Measurements from ENCODE around the gene TRIM72.
"Not testable (repeated sequence)": the region's sequence is repeated elsewhere in the genome, so short reads cannot be mapped to it uniquely, and the experiment has no call there.

TRIM72 gene

GRCh38 chr16:31271621-31272190 is 57.8 kb downstream of the TRIM72 start:
- no peak for DNase-seq (ENCODE audit: low read depth in 1 of 2, low spot score in 1 of 2)
- no peak for TF ChIP-seq JUND (IDR thresholded peaks at IDR 0.05; ENCODE audit: low read depth)
- in situ Hi-C loops (cut with HindIII; ENCODE audit: low pct_unique_long_range_greater_than_20kb, low sequenced_read_pairs), result no loop called here

- in situ Hi-C loops (cut with HindIII; ENCODE audit: low pct_unique_long_range_greater_than_20kb, low sequenced_read_pairs), result no loop called here
- DNase-seq (ENCODE audit: low read depth in 1 of 2, low spot score in 1 of 2), result no peak
- no peak for TF ChIP-seq JUND (IDR thresholded peaks at IDR 0.05; ENCODE audit: low read depth)
These were observed 59.3 kb downstream of the TRIM72 start for GRCh38 chr16:31273187-31273586.

GRCh38 chr16:31273676-31274075 is 59.8 kb downstream of the TRIM72 start:
- in situ Hi-C loops (cut with HindIII; ENCODE audit: low pct_unique_long_range_greater_than_20kb, low sequenced_read_pairs), result no loop called here
- no peak for DNase-seq (ENCODE audit: low read depth in 1 of 2, low spot score in 1 of 2)
- no peak for TF ChIP-seq JUND (IDR thresholded peaks at IDR 0.05; ENCODE audit: low read depth)

GRCh38 chr16:31274831-31275816 is 61.2 kb downstream of the TRIM72 start:
- DNase-seq (ENCODE audit: low read depth in 1 of 2, low spot score in 1 of 2), result peak in 1 of 2 experiments; percentile 13
- TF ChIP-seq JUND (IDR thresholded peaks at IDR 0.05; ENCODE audit: low read depth), result no peak
- in situ Hi-C loops (cut with HindIII; ENCODE audit: low pct_unique_long_range_greater_than_20kb, low sequenced_read_pairs), result no loop called here

GRCh38 chr16:31276600-31276999 is 62.7 kb downstream of the TRIM72 start:
- DNase-seq (ENCODE audit: low read depth in 1 of 2, low spot score in 1 of 2), result no peak
- TF ChIP-seq JUND (IDR thresholded peaks at IDR 0.05; ENCODE audit: low read depth), result no peak
- in situ Hi-C loops (cut with HindIII; ENCODE audit: low pct_unique_long_range_greater_than_20kb, low sequenced_read_pairs), result no loop called here

- DNase-seq (ENCODE audit: low read depth in 1 of 2, low spot score in 1 of 2), result no peak
- in situ Hi-C loops (cut with HindIII; ENCODE audit: low pct_unique_long_range_greater_than_20kb, low sequenced_read_pairs), result no loop called here
- no peak for TF ChIP-seq JUND (IDR thresholded peaks at IDR 0.05; ENCODE audit: low read depth)
These were observed 63.8 kb downstream of the TRIM72 start for GRCh38 chr16:31277659-31278260.

GRCh38 chr16:31278853-31279252 is 64.9 kb downstream of the TRIM72 start:
- DNase-seq (ENCODE audit: low read depth in 1 of 2, low spot score in 1 of 2); in situ Hi-C loops (cut with HindIII; ENCODE audit: low pct_unique_long_range_greater_than_20kb, low sequenced_read_pairs): not testable (repeated sequence)
